ENCODE results near the gene RUNX2. TPM values are rescaled to one million over a fixed set of nuclear protein-coding genes. Genes with fewer than 3 reads are reported as not detected.

The RUNX2 gene
- total RNA-seq, 1 donor from 2014 or later = 1.8 TPM

GRCh38 chr6:45650524-45651135, 322.5 kb downstream of the RUNX2 start:
- CTCF ChIA-PET = no interaction called here
- TF ChIP-seq CTCF (IDR thresholded peaks at IDR 0.05) = no peak
- H3K27me3 Mint-ChIP-seq = peaks cover 6% of the 10 kb centered on the region
- POLR2A ChIA-PET = interaction anchor here (0.6 kb wide), 1 partner anchor 238 kb away, joined by 3 read pairs; no protein-coding TSS in a partner anchor
- no peak overlapping the region for H3K27ac Mint-ChIP-seq
- H3K4me3 Mint-ChIP-seq = no peak overlapping the region
- intact Hi-C loops (cut with micrococcal nuclease) = no loop called here
- ATAC-seq (ENCODE audit: low read depth) = no peak
- no peaks in the 10 kb centered on the region for H3K9me3 Mint-ChIP-seq
- H3K36me3 Mint-ChIP-seq (ENCODE audit: low read depth) = no peaks in the 10 kb centered on the region
- no peak for DNase-seq
- peaks cover 11% of the 10 kb centered on the region for H3K4me1 Mint-ChIP-seq

- Mint-ChIP-seq H3K36me3 (ENCODE audit: low read depth) (no peaks in the 10 kb centered on the region), H3K27me3 (peaks cover 6% of the 10 kb centered on the region), H3K9me3 (no peaks in the 10 kb centered on the region), H3K27ac (no peak overlapping the region), H3K4me3 (no peak overlapping the region), H3K4me1 (peaks cover 9% of the 10 kb centered on the region)
- CTCF ChIA-PET = no interaction called here
- no peak for DNase-seq
- POLR2A ChIA-PET = no interaction called here
- TF ChIP-seq CTCF (IDR thresholded peaks at IDR 0.05) = no peak
- intact Hi-C loops (cut with micrococcal nuclease) = no loop called here
- no peak for ATAC-seq (ENCODE audit: low read depth)
Observed at GRCh38 chr6:45651301-45651700, 323.2 kb downstream of the RUNX2 start.

- intact Hi-C loops (cut with micrococcal nuclease) = no loop called here
- no peak for TF ChIP-seq CTCF (IDR thresholded peaks at IDR 0.05)
- Mint-ChIP-seq H3K36me3 (ENCODE audit: low read depth) (no peaks in the 10 kb centered on the region), H3K4me3 (no peak overlapping the region), H3K4me1 (peaks cover 9% of the 10 kb centered on the region), H3K27ac (no peak overlapping the region), H3K27me3 (peaks cover 8% of the 10 kb centered on the region), H3K9me3 (peaks cover 2% of the 10 kb centered on the region)
- CTCF ChIA-PET = no interaction called here
- DNase-seq (no peak), ATAC-seq (ENCODE audit: low read depth) (no peak)
- POLR2A ChIA-PET = no interaction called here
Observed at GRCh38 chr6:45652416-45652815, 324.3 kb downstream of the RUNX2 start.

GRCh38 chr6:45653117-45653883, 325.2 kb downstream of the RUNX2 start:
- CTCF ChIA-PET = no interaction called here
- TF ChIP-seq CTCF (IDR thresholded peaks at IDR 0.05) = no peak
- Mint-ChIP-seq H3K9me3 (peaks cover 2% of the 10 kb centered on the region), H3K27me3 (peaks cover 8% of the 10 kb centered on the region), H3K4me3 (no peak overlapping the region), H3K36me3 (ENCODE audit: low read depth) (no peaks in the 10 kb centered on the region), H3K4me1 (peaks cover 6% of the 10 kb centered on the region), H3K27ac (no peak overlapping the region)
- intact Hi-C loops (cut with micrococcal nuclease) = no loop called here
- POLR2A ChIA-PET = no interaction called here
- no peak for DNase-seq
- ATAC-seq (ENCODE audit: low read depth) = no peak

GRCh38 chr6:45654673-45655072, 326.5 kb downstream of the RUNX2 start:
- intact Hi-C loops (cut with micrococcal nuclease) = no loop called here
- CTCF ChIA-PET = no interaction called here
- no peaks in the 10 kb centered on the region for H3K36me3 Mint-ChIP-seq (ENCODE audit: low read depth)
- H3K27ac Mint-ChIP-seq = no peak overlapping the region
- POLR2A ChIA-PET = no interaction called here
- no peak for TF ChIP-seq CTCF (IDR thresholded peaks at IDR 0.05)
- peaks cover 2% of the 10 kb centered on the region for H3K9me3 Mint-ChIP-seq
- ATAC-seq (ENCODE audit: low read depth) = no peak
- no peak overlapping the region for H3K4me3 Mint-ChIP-seq
- peaks cover 8% of the 10 kb centered on the region for H3K27me3 Mint-ChIP-seq
- no peak for DNase-seq
- H3K4me1 Mint-ChIP-seq = peaks cover 16% of the 10 kb centered on the region
